ENCODE measurements around the gene MAGI2.

Gene MAGI2

GRCh38 chr7:78760620-78761355 is 692.7 kb downstream of the MAGI2 start:
- no peak for TF ChIP-seq CTCF (IDR thresholded peaks at IDR 0.05; ENCODE audit: insufficient read depth, missing control alignments)
- DNase-seq (ENCODE audit: insufficient read length, low spot score), result no peak
- FAIRE-seq, result no peak

GRCh38 chr7:78752554-78752953 is 700.9 kb downstream of the MAGI2 start:
- DNase-seq (ENCODE audit: insufficient read length, low spot score) (no peak), FAIRE-seq (no peak)
- TF ChIP-seq CTCF (IDR thresholded peaks at IDR 0.05; ENCODE audit: insufficient read depth, missing control alignments), result no peak

GRCh38 chr7:78751253-78751652 is 702.2 kb downstream of the MAGI2 start:
- FAIRE-seq (no peak), DNase-seq (ENCODE audit: insufficient read length, low spot score) (no peak)
- no peak for TF ChIP-seq CTCF (IDR thresholded peaks at IDR 0.05; ENCODE audit: insufficient read depth, missing control alignments)

GRCh38 chr7:78749052-78749746 is 704.3 kb downstream of the MAGI2 start:
- DNase-seq (ENCODE audit: insufficient read length, low spot score) (no peak), FAIRE-seq (no peak)
- TF ChIP-seq CTCF (IDR thresholded peaks at IDR 0.05; ENCODE audit: insufficient read depth, missing control alignments), result no peak

- no peak for TF ChIP-seq CTCF (IDR thresholded peaks at IDR 0.05; ENCODE audit: insufficient read depth, missing control alignments)
- no peak for DNase-seq (ENCODE audit: insufficient read length, low spot score)
- FAIRE-seq, result no peak
Measured at GRCh38 chr7:78747592-78747991, 705.9 kb downstream of the MAGI2 start.

- no peak for TF ChIP-seq CTCF (IDR thresholded peaks at IDR 0.05; ENCODE audit: insufficient read depth, missing control alignments)
- DNase-seq (ENCODE audit: insufficient read length, low spot score) (no peak), FAIRE-seq (no peak)
Measured at GRCh38 chr7:78746301-78746700, 707.2 kb downstream of the MAGI2 start.

GRCh38 chr7:78742694-78743093 is 710.8 kb downstream of the MAGI2 start:
- no peak for TF ChIP-seq CTCF (IDR thresholded peaks at IDR 0.05; ENCODE audit: insufficient read depth, missing control alignments)
- DNase-seq (ENCODE audit: insufficient read length, low spot score) (no peak), FAIRE-seq (no peak)

Data from D721Med (cell line).